HTERT RPE-1 (cell line): ENCODE data around the gene UNC13A.

Source experiments
- in situ Hi-C: fragments of 300-500 bp; cut with MboI; formaldehyde crosslinking; loops from 4 replicates; pipeline ENCODE4 v1.14.3; 2020; ENCODE audit warnings: low sequenced_read_pairs

UNC13A gene

GRCh38 chr19:17687857-17688784 lies at the start of gene UNC13A:
UNC13A (minus strand) TSS chr19:17688354; CDS start chr19:17688199, 155 bp downstream.
- in situ Hi-C loops, result no loop called here

- in situ Hi-C loops, result no loop called here
These were observed 49.6 kb upstream of the UNC13A start for GRCh38 chr19:17737690-17738153.

DNA sequence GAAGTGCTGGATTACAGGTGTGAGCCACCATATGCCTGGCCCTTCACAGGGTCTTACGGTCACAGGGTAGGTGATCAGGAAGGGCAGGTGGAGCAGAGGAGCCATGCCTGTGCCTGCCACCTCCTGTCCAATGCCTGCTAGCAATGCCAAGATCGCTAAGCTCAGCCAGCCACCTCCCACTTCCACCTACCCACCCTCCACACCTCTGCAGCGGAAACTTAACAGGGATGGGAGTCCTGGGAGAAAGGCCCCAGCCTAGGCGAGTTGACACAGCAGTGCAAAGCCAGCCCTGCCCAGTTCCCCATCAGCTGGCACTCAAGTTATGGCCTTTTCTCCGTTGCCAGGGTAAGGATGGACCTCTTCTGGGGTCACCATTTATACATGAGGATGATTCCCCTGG lies 47.3 kb upstream of the UNC13A start:
- in situ Hi-C loops, result no loop called here

DNA sequence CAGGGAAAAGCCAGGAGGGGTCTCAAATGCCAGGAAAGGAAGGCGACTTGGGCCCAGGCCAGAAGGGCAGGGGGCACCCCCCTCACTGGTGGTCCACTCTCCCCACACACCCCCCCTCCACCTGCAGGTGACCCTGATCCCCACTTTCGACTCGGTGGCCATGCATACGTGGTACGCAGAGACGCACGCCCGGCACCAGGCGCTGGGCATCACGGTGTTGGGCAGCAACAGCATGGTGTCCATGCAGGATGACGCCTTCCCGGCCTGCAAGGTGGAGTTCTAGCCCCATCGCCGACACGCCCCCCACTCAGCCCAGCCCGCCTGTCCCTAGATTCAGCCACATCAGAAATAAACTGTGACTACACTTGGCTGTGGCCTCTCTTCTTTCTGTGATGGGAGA lies 46.0 kb upstream of the UNC13A start:
- in situ Hi-C loops, result no loop called here

- in situ Hi-C loops, result no loop called here
These were observed 45.0 kb upstream of the UNC13A start for GRCh38 chr19:17733127-17733526.

DNA sequence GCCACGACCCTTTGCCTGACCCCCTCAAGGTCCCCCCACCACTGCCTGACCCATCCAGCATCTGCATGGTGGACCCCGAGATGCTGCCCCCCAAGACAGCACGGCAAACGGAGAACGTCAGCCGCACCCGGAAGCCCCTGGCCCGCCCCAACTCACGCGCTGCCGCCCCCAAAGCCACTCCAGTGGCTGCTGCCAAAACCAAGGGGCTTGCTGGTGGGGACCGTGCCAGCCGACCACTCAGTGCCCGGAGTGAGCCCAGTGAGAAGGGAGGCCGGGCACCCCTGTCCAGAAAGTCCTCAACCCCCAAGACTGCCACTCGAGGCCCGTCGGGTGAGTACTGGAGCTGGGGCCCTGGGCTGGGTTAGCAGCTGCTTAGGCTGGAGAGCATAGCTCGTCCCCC lies 39.7 kb upstream of the UNC13A start:
- in situ Hi-C loops, result no loop called here

- in situ Hi-C loops, result no loop called here
These were observed 39.0 kb upstream of the UNC13A start for GRCh38 chr19:17726964-17727773.

DNA sequence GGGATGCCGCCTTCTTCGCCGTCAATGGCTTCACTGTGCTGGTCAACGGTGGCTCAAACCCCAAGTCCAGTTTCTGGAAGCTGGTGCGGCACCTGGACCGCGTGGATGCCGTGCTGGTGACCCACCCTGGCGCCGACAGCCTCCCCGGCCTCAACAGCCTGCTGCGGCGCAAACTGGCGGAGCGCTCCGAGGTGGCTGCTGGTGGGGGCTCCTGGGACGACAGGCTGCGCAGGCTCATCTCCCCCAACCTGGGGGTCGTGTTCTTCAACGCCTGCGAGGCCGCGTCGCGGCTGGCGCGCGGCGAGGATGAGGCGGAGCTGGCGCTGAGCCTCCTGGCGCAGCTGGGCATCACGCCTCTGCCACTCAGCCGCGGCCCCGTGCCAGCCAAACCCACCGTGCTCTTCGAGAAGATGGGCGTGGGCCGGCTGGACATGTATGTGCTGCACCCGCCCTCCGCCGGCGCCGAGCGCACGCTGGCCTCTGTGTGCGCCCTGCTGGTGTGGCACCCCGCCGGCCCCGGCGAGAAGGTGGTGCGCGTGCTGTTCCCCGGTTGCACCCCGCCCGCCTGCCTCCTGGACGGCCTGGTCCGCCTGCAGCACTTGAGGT lies 38.1 kb upstream of the UNC13A start:
- in situ Hi-C loops, result no loop called here

GRCh38 chr19:17725422-17726078 lies 37.4 kb upstream of the UNC13A start:
- in situ Hi-C loops, result no loop called here

DNA sequence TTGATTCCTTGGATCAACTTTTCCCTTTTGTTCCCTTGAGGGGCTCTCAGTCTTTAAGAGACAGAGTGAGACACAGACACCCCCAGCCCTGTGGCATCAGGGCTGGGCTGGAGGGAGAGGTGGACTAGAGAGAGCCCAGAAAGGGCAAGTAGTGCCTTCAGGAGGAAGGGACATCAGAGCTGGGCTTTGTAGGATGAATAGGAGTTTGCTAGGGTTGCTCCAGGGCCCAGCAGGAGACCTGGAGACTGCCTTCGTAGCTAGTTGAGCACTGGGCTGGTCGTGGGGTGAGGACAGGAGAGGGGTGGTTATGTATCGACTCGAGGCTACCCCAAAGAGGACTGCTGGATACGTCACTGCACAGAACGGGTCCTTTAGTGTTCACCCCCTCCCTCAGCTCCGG lies 36.5 kb upstream of the UNC13A start:
- in situ Hi-C loops, result no loop called here

DNA sequence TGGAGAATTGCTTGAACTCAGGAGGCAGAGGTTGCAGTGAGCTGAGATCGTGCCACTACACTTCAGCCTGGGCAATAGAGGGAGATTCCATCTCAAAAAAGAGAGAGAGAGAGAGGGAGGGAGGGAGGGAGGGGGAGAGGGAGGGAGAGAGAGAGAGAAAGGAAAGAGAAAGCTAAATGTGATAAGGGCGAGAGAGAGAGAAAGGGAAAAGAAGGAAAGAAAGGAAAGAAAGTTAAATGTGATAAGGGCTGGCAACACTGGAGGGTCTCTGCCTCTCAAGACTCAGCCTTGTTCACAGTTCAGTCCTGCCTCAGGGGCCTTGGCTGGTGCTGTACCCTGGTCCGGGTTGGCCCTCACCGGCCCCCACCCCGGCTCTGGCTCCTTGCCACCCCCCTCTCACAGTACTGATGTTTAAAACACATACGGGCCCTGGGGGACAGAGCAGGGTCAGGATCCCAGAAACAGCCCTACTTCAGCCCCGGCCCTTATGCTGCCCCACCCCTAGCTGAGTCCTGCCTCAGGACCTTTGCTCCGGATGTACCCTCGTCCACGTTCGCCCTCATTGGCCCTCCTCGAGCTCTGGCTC lies 34.6 kb upstream of the UNC13A start:
- in situ Hi-C loops, result no loop called here

DNA sequence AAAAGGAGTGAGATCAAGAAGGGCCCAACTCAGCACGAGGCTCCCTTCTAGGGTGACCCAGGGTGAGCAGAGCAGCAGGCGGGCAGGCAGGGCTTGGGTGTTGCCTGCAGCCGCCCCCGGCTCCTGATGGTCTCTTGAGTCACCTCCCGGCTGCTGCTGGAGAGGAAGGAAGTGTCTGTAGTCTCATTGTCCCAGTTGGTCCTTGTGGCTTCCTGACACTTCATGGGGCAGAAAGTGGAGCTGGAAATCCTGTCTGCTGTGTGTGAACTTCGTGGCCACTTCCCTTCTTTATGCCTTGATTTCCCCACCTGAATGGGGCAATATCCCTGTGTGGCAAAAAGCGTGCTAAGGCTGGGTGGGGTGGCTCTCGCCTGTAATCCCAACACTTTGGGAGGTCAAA lies 33.7 kb upstream of the UNC13A start:
- in situ Hi-C loops, result no loop called here

GRCh38 chr19:17721111-17721628 lies 33.0 kb upstream of the UNC13A start:
- in situ Hi-C loops, result no loop called here

GRCh38 chr19:17720440-17720839 lies 32.3 kb upstream of the UNC13A start:
- in situ Hi-C loops, result no loop called here

GRCh38 chr19:17719730-17720400 lies 31.7 kb upstream of the UNC13A start:
- in situ Hi-C loops, result no loop called here

DNA sequence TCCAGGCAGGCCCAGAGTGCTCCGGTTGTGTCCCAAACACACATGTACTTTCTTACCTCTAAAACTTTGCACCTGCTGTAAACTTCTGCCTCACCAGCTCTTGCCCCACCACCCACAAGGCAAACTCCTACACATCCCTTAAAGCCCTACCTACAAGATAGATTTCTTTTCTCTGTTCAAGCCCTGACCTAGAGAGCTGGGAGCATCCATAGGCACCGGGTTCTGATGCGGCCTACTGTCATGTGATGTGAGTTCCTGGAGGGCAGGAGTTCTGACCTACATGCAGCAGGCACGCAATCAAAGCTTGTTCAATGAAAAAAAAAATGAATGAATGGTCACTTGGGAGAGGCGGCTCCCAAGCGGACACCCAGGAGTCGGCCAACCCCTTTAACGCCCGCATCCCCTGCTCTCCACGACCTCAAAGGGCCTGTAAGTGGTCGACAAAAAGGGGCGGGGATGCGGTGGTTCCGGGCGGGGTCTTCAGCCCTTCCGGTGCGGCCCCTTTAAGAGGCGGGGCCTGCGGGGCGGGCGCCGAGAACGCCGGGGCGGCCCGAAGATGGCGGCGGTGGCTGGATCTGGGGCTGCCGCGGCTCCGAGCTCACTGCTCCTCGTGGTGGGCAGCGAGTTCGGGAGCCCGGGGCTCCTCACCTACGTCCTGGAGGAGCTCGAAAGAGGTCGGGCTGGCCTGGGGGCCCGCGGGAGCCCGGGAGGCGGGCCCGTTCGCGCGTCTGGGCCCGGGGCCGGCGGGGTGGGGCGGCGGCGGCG lies 31.0 kb upstream of the UNC13A start, which contains the start of gene MAP1S:
TSS of gene MAP1S (plus strand) at position 534 of the 765 bp plus-strand sequence. CDS start at position 557, 23 bp downstream.
- in situ Hi-C loops, result no loop called here

DNA sequence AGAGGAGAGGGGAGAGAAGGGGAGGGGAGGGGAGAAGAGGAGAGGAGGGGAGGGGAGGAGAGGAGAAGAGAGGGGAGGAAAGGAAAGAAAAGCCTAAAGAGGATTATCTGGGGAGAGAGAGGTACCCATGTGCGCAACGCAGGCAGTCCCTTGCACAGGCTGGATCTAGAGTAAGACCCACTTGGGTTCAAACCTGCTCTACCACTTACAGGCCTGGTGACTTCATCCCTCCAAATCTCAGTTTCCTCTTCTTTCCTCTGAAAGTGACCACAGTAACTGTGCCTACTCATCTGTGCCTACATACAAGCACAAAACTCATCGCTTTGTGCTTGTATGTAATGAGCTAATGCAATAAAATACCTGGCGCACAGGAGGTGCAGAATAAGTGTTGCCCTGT lies 30.4 kb upstream of the UNC13A start:
- in situ Hi-C loops, result no loop called here

GRCh38 chr19:17716309-17716929 lies 28.3 kb upstream of the UNC13A start:
- in situ Hi-C loops, result no loop called here
